ENCODE results near the gene IPO4.

DNA sequence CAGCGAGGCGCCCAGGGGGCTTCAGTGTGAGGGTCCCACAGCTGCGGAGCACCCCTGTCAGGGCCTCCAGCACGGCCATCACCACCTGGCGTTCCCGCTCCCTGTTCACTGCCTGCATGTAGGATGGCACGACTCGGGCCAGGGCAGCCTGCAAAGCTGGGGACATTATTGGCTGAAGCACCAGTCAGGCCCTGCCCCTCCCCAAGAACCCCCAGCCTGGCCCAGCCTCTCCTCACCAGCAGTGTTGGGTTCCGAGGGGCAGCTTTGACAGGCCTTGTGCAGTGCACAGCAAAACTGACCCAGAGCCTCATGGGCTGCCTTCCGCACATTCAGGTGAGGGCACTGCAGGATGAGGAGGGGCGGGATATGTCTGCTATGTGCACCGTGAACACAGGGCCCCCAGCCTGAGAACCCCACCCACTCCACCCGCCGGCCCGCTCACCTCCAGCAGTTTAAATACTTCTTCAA, 5.6 kb downstream of the IPO4 start:
- TF ChIP-seq, protein P1, sequence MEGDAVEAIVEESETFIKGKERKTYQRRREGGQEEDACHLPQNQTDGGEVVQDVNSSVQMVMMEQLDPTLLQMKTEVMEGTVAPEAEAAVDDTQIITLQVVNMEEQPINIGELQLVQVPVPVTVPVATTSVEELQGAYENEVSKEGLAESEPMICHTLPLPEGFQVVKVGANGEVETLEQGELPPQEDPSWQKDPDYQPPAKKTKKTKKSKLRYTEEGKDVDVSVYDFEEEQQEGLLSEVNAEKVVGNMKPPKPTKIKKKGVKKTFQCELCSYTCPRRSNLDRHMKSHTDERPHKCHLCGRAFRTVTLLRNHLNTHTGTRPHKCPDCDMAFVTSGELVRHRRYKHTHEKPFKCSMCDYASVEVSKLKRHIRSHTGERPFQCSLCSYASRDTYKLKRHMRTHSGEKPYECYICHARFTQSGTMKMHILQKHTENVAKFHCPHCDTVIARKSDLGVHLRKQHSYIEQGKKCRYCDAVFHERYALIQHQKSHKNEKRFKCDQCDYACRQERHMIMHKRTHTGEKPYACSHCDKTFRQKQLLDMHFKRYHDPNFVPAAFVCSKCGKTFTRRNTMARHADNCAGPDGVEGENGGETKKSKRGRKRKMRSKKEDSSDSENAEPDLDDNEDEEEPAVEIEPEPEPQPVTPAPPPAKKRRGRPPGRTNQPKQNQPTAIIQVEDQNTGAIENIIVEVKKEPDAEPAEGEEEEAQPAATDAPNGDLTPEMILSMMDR (conservative IDR thresholded peaks at IDR 0.05 in 1 of 2, IDR thresholded peaks at IDR 0.05 in 1 of 2; ENCODE audit: low read depth in 1 of 2, low read length in 2 of 2), result no peak
- no peak for TF ChIP-seq EZH2 (IDR thresholded peaks at IDR 0.05; ENCODE audit: low read length, missing control alignments)

Data from fibroblast of lung (primary cell).